NB4 (cell line): ENCODE data around the gene UNC5C.

ENCODE experiments used
- POLR2A ChIP-seq: IDR thresholded peaks from 2 replicates; pipeline ENCODE4 v1.6.1; 2011; ENCODE audit warnings: mild to moderate bottlenecking; ENCODE audit not compliant: insufficient read length; ENCODE audit errors: extremely low read depth
- TF ChIP-seq, protein P1 (sequence below): IDR thresholded peaks from one replicate; pipeline ENCODE4 v1.5.1; 2012; ENCODE audit warnings: low read depth, low read length
- TF ChIP-seq, protein P2 (sequence below): IDR thresholded peaks from 2 replicates; pipeline ENCODE4 v1.6.1; 2011; ENCODE audit warnings: low read depth, low read length

- TF ChIP-seq, protein P1, sequence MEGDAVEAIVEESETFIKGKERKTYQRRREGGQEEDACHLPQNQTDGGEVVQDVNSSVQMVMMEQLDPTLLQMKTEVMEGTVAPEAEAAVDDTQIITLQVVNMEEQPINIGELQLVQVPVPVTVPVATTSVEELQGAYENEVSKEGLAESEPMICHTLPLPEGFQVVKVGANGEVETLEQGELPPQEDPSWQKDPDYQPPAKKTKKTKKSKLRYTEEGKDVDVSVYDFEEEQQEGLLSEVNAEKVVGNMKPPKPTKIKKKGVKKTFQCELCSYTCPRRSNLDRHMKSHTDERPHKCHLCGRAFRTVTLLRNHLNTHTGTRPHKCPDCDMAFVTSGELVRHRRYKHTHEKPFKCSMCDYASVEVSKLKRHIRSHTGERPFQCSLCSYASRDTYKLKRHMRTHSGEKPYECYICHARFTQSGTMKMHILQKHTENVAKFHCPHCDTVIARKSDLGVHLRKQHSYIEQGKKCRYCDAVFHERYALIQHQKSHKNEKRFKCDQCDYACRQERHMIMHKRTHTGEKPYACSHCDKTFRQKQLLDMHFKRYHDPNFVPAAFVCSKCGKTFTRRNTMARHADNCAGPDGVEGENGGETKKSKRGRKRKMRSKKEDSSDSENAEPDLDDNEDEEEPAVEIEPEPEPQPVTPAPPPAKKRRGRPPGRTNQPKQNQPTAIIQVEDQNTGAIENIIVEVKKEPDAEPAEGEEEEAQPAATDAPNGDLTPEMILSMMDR = no peak
- TF ChIP-seq POLR2A = no peak
- TF ChIP-seq, protein P2, sequence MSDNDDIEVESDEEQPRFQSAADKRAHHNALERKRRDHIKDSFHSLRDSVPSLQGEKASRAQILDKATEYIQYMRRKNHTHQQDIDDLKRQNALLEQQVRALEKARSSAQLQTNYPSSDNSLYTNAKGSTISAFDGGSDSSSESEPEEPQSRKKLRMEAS = no peak
Observed at GRCh38 chr4:95272797-95273196, 276.0 kb downstream of the UNC5C start.
